HepG2 (cell line): ENCODE measurements around the gene SMIM13. TPM values are rescaled to one million over a fixed set of nuclear protein-coding genes. Genes with fewer than 3 reads are reported as not detected.

Experiments used
- ATAC-seq: fragments of 200-7000 bp; cut with Tn5 transposase; 3 replicates; pipeline ENCODE4 v1.9.1; 2020; ENCODE audit warnings: mild to moderate bottlenecking, moderate library complexity
- BruUV-seq: library from RNA; stranded (reverse); fragments of 400-500 nt; replicated peaks from 2 replicates; lab custom pipeline; 2021; lab: Mats Ljungman, UMichigan
- CTCF ChIA-PET: fragments of 300-600 bp; formaldehyde crosslinking; extraction: SDS; loops from one replicate; lab custom pipeline; 2021; ENCODE audit warnings: low total read pairs, inconsistent platforms, low intra/inter-chr PET ratio; lab: Yijun Ruan, JAX
- POLR2A ChIA-PET: fragments of 350-600 bp; sonication (Branson Sonifier 250); formaldehyde crosslinking; loops from one replicate; lab custom pipeline; 2020; ENCODE audit warnings: antibody characterized with exemption, inconsistent platforms; lab: Yijun Ruan, JAX
- DNase-seq: peaks from one replicate; pipeline ENCODE4 v3.0.0-alpha.2; 2015; ENCODE audit warnings: low spot score
- FAIRE-seq: peaks from 3 replicates; lab custom pipeline; 2011; peaks lifted over from hg19 to GRCh38; lab: Jason Lieb, UNC
- H2AFZ ChIP-seq: one replicate; pipeline ENCODE4 v1.6.1; 2011; ENCODE audit warnings: low read length, inconsistent platforms
- H3K27ac ChIP-seq: fragments of 300-600 bp; 3 replicates; pipeline ENCODE4 v1.8.0; 2011; ENCODE audit warnings: mixed run types, mild to moderate bottlenecking, mixed read lengths, low read length, inconsistent platforms; ENCODE audit not compliant: insufficient read depth; ENCODE audit errors: extremely low read length
- H3K27me3 ChIP-seq, 2 experiments: fragments of 200-600 bp in 1 of 2; 2 replicates in 1 of 2; 3 replicates in 1 of 2; pipeline versions ENCODE4 v1.6.0 to v1.8.0; 2011; ENCODE audit warnings: low read length in 2 of 2, mild to moderate bottlenecking in 2 of 2, moderate library complexity in 2 of 2, inconsistent platforms in 1 of 2; ENCODE audit not compliant: insufficient read depth in 2 of 2, control insufficient read depth in 1 of 2
- H3K36me3 ChIP-seq, 2 experiments: fragments of 200-600 bp in 1 of 2; replicated peaks in 1 of 2; 2 replicates in 1 of 2; 3 replicates in 1 of 2; pipeline versions ENCODE4 v1.5.1 to v1.8.0; 2011; ENCODE audit warnings: low read length in 2 of 2, inconsistent platforms in 1 of 2; ENCODE audit not compliant: insufficient read depth in 2 of 2, control insufficient read depth in 1 of 2
- H3K4me1 ChIP-seq: 2 replicates; pipeline ENCODE4 v1.5.1; 2012; ENCODE audit warnings: low read length, inconsistent platforms; ENCODE audit not compliant: insufficient read depth
- H3K4me2 ChIP-seq: 2 replicates; pipeline ENCODE4 v1.6.0; 2011; ENCODE audit warnings: low read depth, low read length, inconsistent platforms
- H3K4me3 ChIP-seq, 3 experiments: fragments of 200-600 bp in 1 of 3; sonication (generic), shearing (Covaris generic) in 1 of 3; replicated peaks in 1 of 3; 2 replicates each; pipeline ENCODE4 v1.5.1; 2011 to 2016; ENCODE audit warnings: low read length in 3 of 3, inconsistent platforms in 2 of 3, low read depth in 2 of 3, mild to moderate bottlenecking in 2 of 3, control low read depth in 1 of 3, mixed read lengths in 1 of 3; ENCODE audit not compliant: insufficient read depth in 1 of 3
- H3K79me2 ChIP-seq: one replicate; pipeline ENCODE4 v1.6.1; 2011; ENCODE audit warnings: low read length, inconsistent platforms; ENCODE audit not compliant: insufficient read depth
- H3K9ac ChIP-seq: 2 replicates; pipeline ENCODE4 v1.6.0; 2011; ENCODE audit warnings: mild to moderate bottlenecking, low read depth, low read length, inconsistent platforms; ENCODE audit not compliant: insufficient read depth
- H3K9me3 ChIP-seq: 2 replicates; pipeline ENCODE4 v1.5.1; 2012; ENCODE audit warnings: mild to moderate bottlenecking, low read length
- H4K20me1 ChIP-seq: 2 replicates; pipeline ENCODE4 v1.6.0; 2011; ENCODE audit warnings: inconsistent platforms, mild to moderate bottlenecking, low read length, moderate library complexity; ENCODE audit not compliant: insufficient read depth
- EEA1 ChIP-seq: sonication (generic); formaldehyde crosslinking; IDR thresholded peaks from 2 replicates; pipeline ENCODE4 v1.5.1; 2020; ENCODE audit warnings: mild to moderate bottlenecking, missing genetic modification reagents, borderline replicate concordance
- HOXA7 ChIP-seq: sonication (generic); formaldehyde crosslinking; IDR thresholded peaks from 2 replicates; pipeline ENCODE4 v1.8.1; 2022; ENCODE audit warnings: mild to moderate bottlenecking, missing genetic modification reagents, moderate library complexity
- RARG ChIP-seq: sonication (generic); formaldehyde crosslinking; IDR thresholded peaks from 2 replicates; pipeline ENCODE4 v1.4.0; 2020; ENCODE audit warnings: low read depth, mild to moderate bottlenecking, missing genetic modification reagents
- SOX13 ChIP-seq, 3 experiments: fragments of 450-650 bp in 1 of 3; sonication (generic) in 1 of 3; formaldehyde crosslinking in 1 of 3; IDR thresholded peaks in 2 of 3; conservative IDR thresholded peaks in 1 of 3; 2 replicates each; pipeline versions ENCODE4 v1.5.0 to v1.6.1; 2016 to 2020; ENCODE audit warnings: antibody characterized with exemption in 1 of 3, mild to moderate bottlenecking in 1 of 3, missing compliant biosample characterization in 1 of 3, missing genetic modification reagents in 1 of 3, moderate library complexity in 1 of 3
- U2AF1 ChIP-seq: fragments of 200-400 bp; formaldehyde crosslinking; optimal IDR thresholded peaks from 2 replicates; pipeline ENCODE3; 2017; ENCODE audit warnings: mild to moderate bottlenecking, low read depth, low read length
- ZBTB20 ChIP-seq: sonication (generic); formaldehyde crosslinking; IDR thresholded peaks from 2 replicates; pipeline ENCODE4 v1.8.1; 2023; ENCODE audit warnings: missing genetic modification reagents, low read depth, mild to moderate bottlenecking, borderline replicate concordance
- ZFP82 ChIP-seq: sonication (generic); formaldehyde crosslinking; IDR thresholded peaks from 2 replicates; pipeline ENCODE4 v1.5.1; 2020; ENCODE audit warnings: mild to moderate bottlenecking, missing genetic modification reagents, borderline replicate concordance
- ZMYM2 ChIP-seq: sonication (generic); formaldehyde crosslinking; IDR thresholded peaks from 2 replicates; pipeline ENCODE4 v1.8.0; 2022; ENCODE audit warnings: mild to moderate bottlenecking, missing genetic modification reagents
- ZNF468 ChIP-seq: sonication (generic); formaldehyde crosslinking; IDR thresholded peaks from 2 replicates; pipeline ENCODE4 v1.8.0; 2022; ENCODE audit warnings: mild to moderate bottlenecking, moderate library complexity, missing genetic modification reagents
- ZNF562 ChIP-seq: sonication (generic); formaldehyde crosslinking; IDR thresholded peaks from 2 replicates; pipeline ENCODE4 v1.8.0; 2022; ENCODE audit warnings: missing genetic modification reagents, borderline replicate concordance
- WGBS: methylation state at CpG from one replicate; pipeline ENCODE4 v1.1.6; 2017; ENCODE audit warnings: low lambda C conversion rate; 5-methylcytosine and 5-hydroxymethylcytosine counted together
- in situ Hi-C: cut with HindIII; loops from 2 replicates; pipeline ENCODE4 v1.10.0; 2017; ENCODE audit warnings: low pct_unique_long_range_greater_than_20kb; ENCODE audit not compliant: extremely low pct_ligation_motif_present
- intact Hi-C: fragments of 100-400 bp; cut with micrococcal nuclease; formaldehyde crosslinking; loops from one replicate; pipeline ENCODE4 v1.10.0; 2022; ENCODE audit not compliant: unreplicated experiment
- polyA plus RNA-seq, 8 experiments: library from polyadenylated mRNA; depleted of rRNA in 3 of 8; stranded (reverse) in 7 of 8; unstranded in 1 of 8; fragments of >200 nt; fragmentation: Illumina TruSeq in 4 of 8; extraction: Trizol in 4 of 8; gene quantifications; 2 replicates each; pipeline versions ENCODE4 v1.2.1 to v1.2.3, GENCODE V29; 2011 to 2016; ENCODE audit warnings: low read depth in 4 of 8, missing spikeins in 1 of 8, mixed read lengths in 1 of 8; ENCODE audit not compliant: insufficient read depth in 1 of 8
- total RNA-seq, 5 experiments: library from RNA; depleted of rRNA; stranded (reverse); fragments of >200 nt; fragmentation: Illumina TruSeq; extraction: Trizol; gene quantifications; 2 replicates each; pipeline ENCODE4 v1.2.3, GENCODE V29; 2016; ENCODE audit warnings: low read depth in 1 of 5
- TF ChIP-seq, protein P1 (sequence below): sonication (generic); formaldehyde crosslinking; IDR thresholded peaks from 2 replicates; pipeline ENCODE4 v1.4.0; 2020; ENCODE audit warnings: missing genetic modification reagents, mild to moderate bottlenecking, borderline replicate concordance
- TF ChIP-seq, protein P2 (sequence below): sonication (generic); formaldehyde crosslinking; IDR thresholded peaks from 2 replicates; pipeline ENCODE4 v1.4.0; 2020; ENCODE audit warnings: mild to moderate bottlenecking, low read depth, missing genetic modification reagents
- TF ChIP-seq, protein P3 (sequence below): sonication (generic); formaldehyde crosslinking; IDR thresholded peaks from 2 replicates; pipeline ENCODE4 v1.9.0; 2022; ENCODE audit warnings: missing genetic modification reagents, mild to moderate bottlenecking, borderline replicate concordance
- TF ChIP-seq, protein P4 (sequence below): IDR thresholded peaks from 2 replicates; pipeline ENCODE4 v1.6.1; 2016; ENCODE audit warnings: low read depth, control low read depth

Gene SMIM13
- total and polyA plus RNA-seq, 2 of the 13 experiments (the other 11 are each of a cell fraction or from before 2014, with no cell fraction given) = 2.7 to 10.2 TPM

DNA sequence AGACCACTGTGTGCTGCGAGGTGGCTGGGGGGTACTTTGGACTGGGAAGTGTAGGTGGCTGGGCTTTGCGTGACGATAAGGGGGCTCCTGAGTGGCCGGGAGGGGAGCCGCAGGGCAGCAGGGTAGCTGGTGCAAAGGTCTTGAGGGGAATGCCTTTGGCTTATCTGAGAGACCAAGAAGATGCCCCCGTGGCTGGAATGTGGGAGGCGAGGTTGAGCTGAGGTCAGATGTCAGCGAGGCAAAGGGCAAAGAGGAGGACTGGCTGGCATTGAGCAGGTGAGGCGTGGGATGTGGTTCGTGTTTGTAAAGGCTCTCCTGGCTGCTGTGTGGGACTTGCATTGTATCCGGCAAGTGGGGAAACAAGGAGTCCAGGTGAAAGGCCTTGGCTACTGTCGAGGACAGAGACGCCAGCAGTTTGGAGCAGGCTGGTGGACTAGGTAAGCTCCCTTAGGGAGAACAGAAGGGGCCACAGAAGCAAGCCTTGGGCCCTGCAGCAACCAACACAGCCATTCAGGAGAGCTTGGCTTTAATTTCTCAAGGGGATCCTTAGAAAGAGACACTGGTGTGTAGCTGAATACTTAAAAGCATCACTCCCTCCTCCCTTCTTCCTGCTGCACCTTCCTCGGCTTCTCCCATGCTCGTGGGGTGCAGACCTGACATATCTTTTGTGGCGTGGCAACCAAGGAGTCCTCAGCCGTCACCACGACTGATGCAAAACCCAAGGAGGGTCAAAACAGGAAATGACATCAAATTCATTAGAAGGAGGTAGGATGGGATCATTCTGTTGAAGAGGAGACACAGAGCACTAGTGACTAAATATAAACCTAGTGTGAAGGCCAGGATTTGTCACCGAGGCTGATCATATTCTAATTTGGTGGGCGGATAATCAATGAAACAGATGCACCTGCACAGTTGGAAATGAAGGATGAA is 71.3 kb downstream of the SMIM13 start:
- FAIRE-seq (peak; percentile 74), DNase-seq (peak; percentile 54), ATAC-seq (peak; percentile 82)
- no peaks in the 10 kb centered on the region for H3K36me3 ChIP-seq
- H2AFZ ChIP-seq = no peak overlapping the region
- H3K27ac ChIP-seq = peak overlapping the region; percentile 4
- H3K4me3 ChIP-seq = peak overlapping the region in 2 of 3 experiments; percentile 5 to 53; a peak in 4 of 6 replicates
- 30% methylated on average over 20 of the region's 20 CpGs for WGBS
- peaks cover 36% of the 10 kb centered on the region for H3K4me1 ChIP-seq
- ChIA-PET POLR2A (interaction anchor here (1.0 kb wide), 1 partner anchor 71 kb away, joined by 4 read pairs; the partner anchor contains the start of gene SMIM13), CTCF (interaction anchor here (0.7 kb wide), 1 partner anchor 20 kb away, joined by 3 read pairs; no protein-coding TSS in a partner anchor)
- no TSS peak for BruUV-seq
- H4K20me1 ChIP-seq = no peaks in the 10 kb centered on the region
- peak overlapping the region; percentile 12; the same call in 1 of the 2 replicates for H3K9ac ChIP-seq
- peak overlapping the region; percentile 73 for H3K4me2 ChIP-seq
- in situ Hi-C loops (no loop called here), intact Hi-C loops (no loop called here)
- no peaks in the 10 kb centered on the region for H3K79me2 ChIP-seq
- H3K9me3 ChIP-seq = no peaks in the 10 kb centered on the region
- no peaks in the 10 kb centered on the region for H3K27me3 ChIP-seq
- TF ChIP-seq ZNF562 (CRISPR knock-in tag) (no peak), HOXA7 (no peak), ZFP82 (no peak), RARG (CRISPR knock-in tag) (no peak), U2AF1 (no peak), ZBTB20 (CRISPR knock-in tag) (no peak), ZNF468 (CRISPR knock-in tag) (no peak), SOX13 (IDR thresholded peaks at IDR 0.05) (no peak), SOX13 (CRISPR knock-in tag; conservative IDR thresholded peaks at IDR 0.05 in 1 of 2, IDR thresholded peaks at IDR 0.05 in 1 of 2) (no peak; a peak in 1 of 4 replicates), EEA1 (CRISPR knock-in tag) (no peak), ZMYM2 (CRISPR knock-in tag) (0 out of 2 replicates have a peak, but pooled peaks have one; percentile 49)
- TF ChIP-seq, protein P1, sequence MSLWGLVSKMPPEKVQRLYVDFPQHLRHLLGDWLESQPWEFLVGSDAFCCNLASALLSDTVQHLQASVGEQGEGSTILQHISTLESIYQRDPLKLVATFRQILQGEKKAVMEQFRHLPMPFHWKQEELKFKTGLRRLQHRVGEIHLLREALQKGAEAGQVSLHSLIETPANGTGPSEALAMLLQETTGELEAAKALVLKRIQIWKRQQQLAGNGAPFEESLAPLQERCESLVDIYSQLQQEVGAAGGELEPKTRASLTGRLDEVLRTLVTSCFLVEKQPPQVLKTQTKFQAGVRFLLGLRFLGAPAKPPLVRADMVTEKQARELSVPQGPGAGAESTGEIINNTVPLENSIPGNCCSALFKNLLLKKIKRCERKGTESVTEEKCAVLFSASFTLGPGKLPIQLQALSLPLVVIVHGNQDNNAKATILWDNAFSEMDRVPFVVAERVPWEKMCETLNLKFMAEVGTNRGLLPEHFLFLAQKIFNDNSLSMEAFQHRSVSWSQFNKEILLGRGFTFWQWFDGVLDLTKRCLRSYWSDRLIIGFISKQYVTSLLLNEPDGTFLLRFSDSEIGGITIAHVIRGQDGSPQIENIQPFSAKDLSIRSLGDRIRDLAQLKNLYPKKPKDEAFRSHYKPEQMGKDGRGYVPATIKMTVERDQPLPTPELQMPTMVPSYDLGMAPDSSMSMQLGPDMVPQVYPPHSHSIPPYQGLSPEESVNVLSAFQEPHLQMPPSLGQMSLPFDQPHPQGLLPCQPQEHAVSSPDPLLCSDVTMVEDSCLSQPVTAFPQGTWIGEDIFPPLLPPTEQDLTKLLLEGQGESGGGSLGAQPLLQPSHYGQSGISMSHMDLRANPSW = no peak
- TF ChIP-seq, protein P2, sequence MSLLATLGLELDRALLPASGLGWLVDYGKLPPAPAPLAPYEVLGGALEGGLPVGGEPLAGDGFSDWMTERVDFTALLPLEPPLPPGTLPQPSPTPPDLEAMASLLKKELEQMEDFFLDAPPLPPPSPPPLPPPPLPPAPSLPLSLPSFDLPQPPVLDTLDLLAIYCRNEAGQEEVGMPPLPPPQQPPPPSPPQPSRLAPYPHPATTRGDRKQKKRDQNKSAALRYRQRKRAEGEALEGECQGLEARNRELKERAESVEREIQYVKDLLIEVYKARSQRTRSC (CRISPR knock-in tag) = no peak
- TF ChIP-seq, protein P3, sequence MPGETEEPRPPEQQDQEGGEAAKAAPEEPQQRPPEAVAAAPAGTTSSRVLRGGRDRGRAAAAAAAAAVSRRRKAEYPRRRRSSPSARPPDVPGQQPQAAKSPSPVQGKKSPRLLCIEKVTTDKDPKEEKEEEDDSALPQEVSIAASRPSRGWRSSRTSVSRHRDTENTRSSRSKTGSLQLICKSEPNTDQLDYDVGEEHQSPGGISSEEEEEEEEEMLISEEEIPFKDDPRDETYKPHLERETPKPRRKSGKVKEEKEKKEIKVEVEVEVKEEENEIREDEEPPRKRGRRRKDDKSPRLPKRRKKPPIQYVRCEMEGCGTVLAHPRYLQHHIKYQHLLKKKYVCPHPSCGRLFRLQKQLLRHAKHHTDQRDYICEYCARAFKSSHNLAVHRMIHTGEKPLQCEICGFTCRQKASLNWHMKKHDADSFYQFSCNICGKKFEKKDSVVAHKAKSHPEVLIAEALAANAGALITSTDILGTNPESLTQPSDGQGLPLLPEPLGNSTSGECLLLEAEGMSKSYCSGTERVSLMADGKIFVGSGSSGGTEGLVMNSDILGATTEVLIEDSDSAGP (CRISPR knock-in tag) = peak; percentile 71; the same call in 1 of the 2 replicates
- TF ChIP-seq, protein P4, sequence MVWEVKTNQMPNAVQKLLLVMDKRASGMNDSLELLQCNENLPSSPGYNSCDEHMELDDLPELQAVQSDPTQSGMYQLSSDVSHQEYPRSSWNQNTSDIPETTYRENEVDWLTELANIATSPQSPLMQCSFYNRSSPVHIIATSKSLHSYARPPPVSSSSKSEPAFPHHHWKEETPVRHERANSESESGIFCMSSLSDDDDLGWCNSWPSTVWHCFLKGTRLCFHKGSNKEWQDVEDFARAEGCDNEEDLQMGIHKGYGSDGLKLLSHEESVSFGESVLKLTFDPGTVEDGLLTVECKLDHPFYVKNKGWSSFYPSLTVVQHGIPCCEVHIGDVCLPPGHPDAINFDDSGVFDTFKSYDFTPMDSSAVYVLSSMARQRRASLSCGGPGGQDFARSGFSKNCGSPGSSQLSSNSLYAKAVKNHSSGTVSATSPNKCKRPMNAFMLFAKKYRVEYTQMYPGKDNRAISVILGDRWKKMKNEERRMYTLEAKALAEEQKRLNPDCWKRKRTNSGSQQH (CRISPR knock-in tag) = no peak
